K562 (cell line): Measurements from ENCODE around the gene COQ5. TPM values are rescaled to one million over a fixed set of nuclear protein-coding genes. Genes with fewer than 3 reads are reported as not detected.

ENCODE experiments used
- CBFA2T2 ChIP-seq: fragments of 450-650 bp; conservative IDR thresholded peaks from 2 replicates; pipeline ENCODE4 v1.6.1; 2017; ENCODE audit warnings: mild to moderate bottlenecking
- E2F1 ChIP-seq: sonication (generic); formaldehyde crosslinking; IDR thresholded peaks from 2 replicates; pipeline ENCODE4 v1.8.1; 2023; ENCODE audit warnings: mild to moderate bottlenecking, missing genetic modification reagents, moderate library complexity
- ELK1 ChIP-seq: sonication (generic); formaldehyde crosslinking; IDR thresholded peaks from 2 replicates; pipeline ENCODE4 v1.8.1; 2022; ENCODE audit warnings: missing genetic modification reagents
- EP300 ChIP-seq: IDR thresholded peaks from 2 replicates; pipeline ENCODE4 v1.6.1; 2012; ENCODE audit warnings: low read length, improper control_type of control experiment
- ETS2 ChIP-seq: IDR thresholded peaks from 2 replicates; pipeline ENCODE4 v1.6.1; 2016; ENCODE audit warnings: borderline replicate concordance, missing genetic modification characterization, mild to moderate bottlenecking, moderate library complexity, missing compliant biosample characterization; ENCODE audit not compliant: poor library complexity, severe bottlenecking
- GATAD2A ChIP-seq: fragments of 450-650 bp; IDR thresholded peaks from 2 replicates; pipeline ENCODE4 v1.6.1; 2017
- HEY1 ChIP-seq: fragments of 250-450 bp; sonication (Bioruptor Pico); IDR thresholded peaks from 2 replicates; pipeline ENCODE4 v1.5.0; 2020; ENCODE audit warnings: mild to moderate bottlenecking, moderate library complexity, borderline replicate concordance
- KAT2B ChIP-seq: IDR thresholded peaks from one replicate; pipeline ENCODE4 v1.6.1; 2012; ENCODE audit warnings: low read depth, mild to moderate bottlenecking, control low read depth, inconsistent platforms, low read length, moderate library complexity
- MYNN ChIP-seq, 2 experiments: sonication (generic); formaldehyde crosslinking in 1 of 2; IDR thresholded peaks; 2 replicates each; pipeline versions ENCODE4 v1.5.0 to v1.6.1; 2016 to 2020; ENCODE audit warnings: antibody characterized with exemption in 1 of 2, missing genetic modification reagents in 1 of 2
- PHB2 ChIP-seq: fragments of 450-650 bp; IDR thresholded peaks from 2 replicates; pipeline ENCODE4 v1.6.1; 2017; ENCODE audit warnings: low read depth
- SAP30 ChIP-seq: fragments of 200-600 bp; sonication (generic); IDR thresholded peaks from 2 replicates; pipeline ENCODE4 v1.6.1; 2012; ENCODE audit warnings: borderline replicate concordance, low read depth, mild to moderate bottlenecking, moderate library complexity, low read length, control low read depth, inconsistent platforms; ENCODE audit not compliant: insufficient read depth, poor library complexity, severe bottlenecking
- SMARCA5 ChIP-seq: fragments of 450-650 bp; IDR thresholded peaks from 2 replicates; pipeline ENCODE4 v1.6.1; 2016
- SMARCB1 ChIP-seq: IDR thresholded peaks from 2 replicates; pipeline ENCODE4 v1.6.1; 2011; ENCODE audit warnings: improper control_type of control experiment, low read depth; ENCODE audit not compliant: insufficient read length
- TAF7 ChIP-seq: fragments of 450-650 bp; IDR thresholded peaks from 2 replicates; pipeline ENCODE4 v1.6.1; 2016; ENCODE audit warnings: missing genetic modification characterization, missing compliant biosample characterization
- ZFPM2 ChIP-seq: fragments of 250-450 bp; sonication (Bioruptor Pico); IDR thresholded peaks from 2 replicates; pipeline ENCODE4 v1.5.1; 2022; ENCODE audit warnings: mild to moderate bottlenecking
- ZNF436 ChIP-seq: fragments of 250-450, 450-650 bp; sonication (Bioruptor Pico); formaldehyde crosslinking; IDR thresholded peaks from 2 replicates; pipeline ENCODE4 v1.7.0; 2020; ENCODE audit warnings: mild to moderate bottlenecking
- ZNF444 ChIP-seq: fragments of 250-450 bp; sonication (Bioruptor Pico); IDR thresholded peaks from 2 replicates; pipeline ENCODE4 v1.4.0; 2020; ENCODE audit warnings: mild to moderate bottlenecking, moderate library complexity
- ZNF57 ChIP-seq: fragments of 450-650 bp; formaldehyde crosslinking; IDR thresholded peaks from 2 replicates; pipeline ENCODE4 v1.4.0; 2020; ENCODE audit warnings: mild to moderate bottlenecking, moderate library complexity
- ZNF639 ChIP-seq, 2 experiments: fragments of 200-800 bp in 1 of 2; sonication (Bioruptor generic) in 1 of 2; sonication (generic) in 1 of 2; formaldehyde crosslinking in 1 of 2; IDR thresholded peaks in 1 of 2; conservative IDR thresholded peaks in 1 of 2; 2 replicates each; pipeline versions ENCODE4 v1.5.0 to v1.6.1; 2016 to 2020; ENCODE audit warnings: missing compliant biosample characterization in 1 of 2, missing genetic modification characterization in 1 of 2, missing genetic modification reagents in 1 of 2
- ZNF76 ChIP-seq: fragments of 250-450 bp; sonication (Bioruptor Pico); IDR thresholded peaks from 2 replicates; pipeline ENCODE4 v1.4.0; 2020; ENCODE audit warnings: mild to moderate bottlenecking, moderate library complexity, borderline replicate concordance
- polyA plus RNA-seq, 8 experiments: library from polyadenylated mRNA; depleted of rRNA in 4 of 8; stranded (reverse) in 5 of 8; unstranded in 3 of 8; fragments of >200 nt; fragmentation: Nextera tagmentation in 2 of 8; fragmentation: Illumina TruSeq in 1 of 8; extraction: Ambion mirVana in 2 of 8; extraction: Trizol in 1 of 8; gene quantifications; 2 replicates each; pipeline versions ENCODE4 v1.2.1 to v1.2.3, GENCODE V29; 2011 to 2014; ENCODE audit warnings: inconsistent platforms in 1 of 8, missing spikeins in 1 of 8
- total RNA-seq, 7 experiments: library from RNA; depleted of rRNA in 6 of 7; stranded (reverse); fragments of >200 nt in 6 of 7; fragmentation: Illumina TruSeq in 2 of 7; extraction: Trizol in 2 of 7; gene quantifications; 2 replicates each; pipeline versions ENCODE4 v1.2.1 to v1.2.3, GENCODE V29; 2011 to 2021; ENCODE audit warnings: low replicate concordance in 1 of 7
- TF ChIP-seq, protein P1 (sequence below), 3 experiments: IDR thresholded peaks in 2 of 3; conservative IDR thresholded peaks in 1 of 3; 2 replicates each; pipeline ENCODE4 v1.5.1; 2011 to 2012; ENCODE audit warnings: low read length in 3 of 3, mild to moderate bottlenecking in 3 of 3, control low read depth in 2 of 3, improper control_type of control experiment in 1 of 3, inconsistent platforms in 1 of 3, low read depth in 1 of 3, mixed read lengths in 1 of 3, moderate library complexity in 1 of 3; ENCODE audit not compliant: insufficient read depth in 2 of 3
- TF ChIP-seq, protein P2 (sequence below): fragments of 450-650 bp; formaldehyde crosslinking; IDR thresholded peaks from 2 replicates; pipeline ENCODE4 v1.4.0; 2022; ENCODE audit warnings: missing genetic modification characterization

The COQ5 gene
- total and polyA plus RNA-seq, 9 of the 15 experiments (the other 6 are each of a cell fraction or from before 2014, with no cell fraction given) = 19.2 to 59.7 (median 30.4) TPM

- TF ChIP-seq, protein P1, sequence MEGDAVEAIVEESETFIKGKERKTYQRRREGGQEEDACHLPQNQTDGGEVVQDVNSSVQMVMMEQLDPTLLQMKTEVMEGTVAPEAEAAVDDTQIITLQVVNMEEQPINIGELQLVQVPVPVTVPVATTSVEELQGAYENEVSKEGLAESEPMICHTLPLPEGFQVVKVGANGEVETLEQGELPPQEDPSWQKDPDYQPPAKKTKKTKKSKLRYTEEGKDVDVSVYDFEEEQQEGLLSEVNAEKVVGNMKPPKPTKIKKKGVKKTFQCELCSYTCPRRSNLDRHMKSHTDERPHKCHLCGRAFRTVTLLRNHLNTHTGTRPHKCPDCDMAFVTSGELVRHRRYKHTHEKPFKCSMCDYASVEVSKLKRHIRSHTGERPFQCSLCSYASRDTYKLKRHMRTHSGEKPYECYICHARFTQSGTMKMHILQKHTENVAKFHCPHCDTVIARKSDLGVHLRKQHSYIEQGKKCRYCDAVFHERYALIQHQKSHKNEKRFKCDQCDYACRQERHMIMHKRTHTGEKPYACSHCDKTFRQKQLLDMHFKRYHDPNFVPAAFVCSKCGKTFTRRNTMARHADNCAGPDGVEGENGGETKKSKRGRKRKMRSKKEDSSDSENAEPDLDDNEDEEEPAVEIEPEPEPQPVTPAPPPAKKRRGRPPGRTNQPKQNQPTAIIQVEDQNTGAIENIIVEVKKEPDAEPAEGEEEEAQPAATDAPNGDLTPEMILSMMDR (IDR thresholded peaks at IDR 0.05 in 2 of 3, conservative IDR thresholded peaks at IDR 0.05 in 1 of 3; ENCODE audit: insufficient read depth in 2 of 3, low read depth in 1 of 3, low read length in 3 of 3) = no peak
- TF ChIP-seq KAT2B (no peak), MYNN (IDR thresholded peaks at IDR 0.05) (no peak), MYNN (CRISPR knock-in tag; IDR thresholded peaks at IDR 0.05) (no peak), ZNF639 (CRISPR knock-in tag; conservative IDR thresholded peaks at IDR 0.05 in 1 of 2, IDR thresholded peaks at IDR 0.05 in 1 of 2) (no peak), ZNF444 (no peak), GATAD2A (no peak), ZFPM2 (CRISPR knock-in tag) (no peak), EP300 (0 out of 2 replicates have a peak, but pooled peaks have one; percentile 23), ETS2 (tag) (no peak), SMARCA5 (no peak), ZNF57 (CRISPR knock-in tag) (no peak), E2F1 (CRISPR knock-in tag) (no peak), TAF7 (tag) (no peak), SMARCB1 (no peak), ZNF436 (CRISPR knock-in tag) (no peak), HEY1 (no peak), ELK1 (CRISPR knock-in tag) (no peak), SAP30 (no peak), PHB2 (no peak), CBFA2T2 (no peak; the same call in 1 of the 2 replicates), ZNF76 (CRISPR knock-in tag) (no peak)
- TF ChIP-seq, protein P2, sequence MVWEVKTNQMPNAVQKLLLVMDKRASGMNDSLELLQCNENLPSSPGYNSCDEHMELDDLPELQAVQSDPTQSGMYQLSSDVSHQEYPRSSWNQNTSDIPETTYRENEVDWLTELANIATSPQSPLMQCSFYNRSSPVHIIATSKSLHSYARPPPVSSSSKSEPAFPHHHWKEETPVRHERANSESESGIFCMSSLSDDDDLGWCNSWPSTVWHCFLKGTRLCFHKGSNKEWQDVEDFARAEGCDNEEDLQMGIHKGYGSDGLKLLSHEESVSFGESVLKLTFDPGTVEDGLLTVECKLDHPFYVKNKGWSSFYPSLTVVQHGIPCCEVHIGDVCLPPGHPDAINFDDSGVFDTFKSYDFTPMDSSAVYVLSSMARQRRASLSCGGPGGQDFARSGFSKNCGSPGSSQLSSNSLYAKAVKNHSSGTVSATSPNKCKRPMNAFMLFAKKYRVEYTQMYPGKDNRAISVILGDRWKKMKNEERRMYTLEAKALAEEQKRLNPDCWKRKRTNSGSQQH = no peak
Measured at GRCh38 chr12:120539303-120539702, 10.3 kb upstream of the COQ5 start (continued).
